ENCODE measurements around the gene COMMD3. TPM values are rescaled to one million over a fixed set of nuclear protein-coding genes. Genes with fewer than 3 reads are reported as not detected.

Gene COMMD3
- total RNA-seq, 1 experiment from 2014 or later = 2.6 TPM

DNA sequence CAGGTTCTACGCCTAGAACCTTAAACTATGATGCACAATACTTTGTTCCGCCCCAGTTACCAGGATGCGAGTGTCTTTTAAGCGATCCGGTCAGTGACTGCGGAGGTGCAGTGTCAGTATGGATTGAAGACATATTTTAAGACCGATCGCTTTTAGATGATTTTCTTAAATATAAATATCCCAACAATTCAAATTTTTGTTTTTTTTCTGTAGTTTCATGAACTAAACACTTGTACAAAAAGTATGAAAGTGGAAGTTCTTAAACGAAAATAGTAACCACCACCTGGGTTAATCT, 835 bp downstream of the COMMD3 start (continued):
- TF ChIP-seq, protein P1, sequence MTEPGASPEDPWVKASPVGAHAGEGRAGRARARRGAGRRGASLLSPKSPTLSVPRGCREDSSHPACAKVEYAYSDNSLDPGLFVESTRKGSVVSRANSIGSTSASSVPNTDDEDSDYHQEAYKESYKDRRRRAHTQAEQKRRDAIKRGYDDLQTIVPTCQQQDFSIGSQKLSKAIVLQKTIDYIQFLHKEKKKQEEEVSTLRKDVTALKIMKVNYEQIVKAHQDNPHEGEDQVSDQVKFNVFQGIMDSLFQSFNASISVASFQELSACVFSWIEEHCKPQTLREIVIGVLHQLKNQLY (CRISPR knock-in tag; IDR thresholded peaks at IDR 0.05) = no peak
- TF ChIP-seq GTF2I (CRISPR knock-in tag; conservative IDR thresholded peaks at IDR 0.05) (no peak), EMX1 (CRISPR knock-in tag; IDR thresholded peaks at IDR 0.05) (no peak), FOXJ3 (CRISPR knock-in tag; IDR thresholded peaks at IDR 0.05; ENCODE audit: borderline replicate concordance) (no peak), TEAD4 (CRISPR knock-in tag; IDR thresholded peaks at IDR 0.05) (no peak), NFYB (CRISPR knock-in tag; conservative IDR thresholded peaks at IDR 0.05; ENCODE audit: low read depth) (no peak), ZNF219 (CRISPR knock-in tag; IDR thresholded peaks at IDR 0.05; ENCODE audit: borderline replicate concordance) (no peak), TEAD1 (CRISPR knock-in tag; IDR thresholded peaks at IDR 0.05) (no peak)
- TF ChIP-seq, protein P2, sequence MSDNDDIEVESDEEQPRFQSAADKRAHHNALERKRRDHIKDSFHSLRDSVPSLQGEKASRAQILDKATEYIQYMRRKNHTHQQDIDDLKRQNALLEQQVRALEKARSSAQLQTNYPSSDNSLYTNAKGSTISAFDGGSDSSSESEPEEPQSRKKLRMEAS (CRISPR knock-in tag; IDR thresholded peaks at IDR 0.05) = no peak
- TF ChIP-seq, protein P3, sequence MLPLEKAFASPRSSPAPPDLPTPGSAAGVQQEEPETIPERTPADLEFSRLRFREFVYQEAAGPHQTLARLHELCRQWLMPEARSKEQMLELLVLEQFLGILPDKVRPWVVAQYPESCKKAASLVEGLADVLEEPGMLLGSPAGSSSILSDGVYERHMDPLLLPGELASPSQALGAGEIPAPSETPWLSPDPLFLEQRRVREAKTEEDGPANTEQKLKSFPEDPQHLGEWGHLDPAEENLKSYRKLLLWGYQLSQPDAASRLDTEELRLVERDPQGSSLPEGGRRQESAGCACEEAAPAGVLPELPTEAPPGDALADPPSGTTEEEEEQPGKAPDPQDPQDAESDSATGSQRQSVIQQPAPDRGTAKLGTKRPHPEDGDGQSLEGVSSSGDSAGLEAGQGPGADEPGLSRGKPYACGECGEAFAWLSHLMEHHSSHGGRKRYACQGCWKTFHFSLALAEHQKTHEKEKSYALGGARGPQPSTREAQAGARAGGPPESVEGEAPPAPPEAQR (CRISPR knock-in tag; IDR thresholded peaks at IDR 0.05) = no peak
- TF ChIP-seq, protein P4, sequence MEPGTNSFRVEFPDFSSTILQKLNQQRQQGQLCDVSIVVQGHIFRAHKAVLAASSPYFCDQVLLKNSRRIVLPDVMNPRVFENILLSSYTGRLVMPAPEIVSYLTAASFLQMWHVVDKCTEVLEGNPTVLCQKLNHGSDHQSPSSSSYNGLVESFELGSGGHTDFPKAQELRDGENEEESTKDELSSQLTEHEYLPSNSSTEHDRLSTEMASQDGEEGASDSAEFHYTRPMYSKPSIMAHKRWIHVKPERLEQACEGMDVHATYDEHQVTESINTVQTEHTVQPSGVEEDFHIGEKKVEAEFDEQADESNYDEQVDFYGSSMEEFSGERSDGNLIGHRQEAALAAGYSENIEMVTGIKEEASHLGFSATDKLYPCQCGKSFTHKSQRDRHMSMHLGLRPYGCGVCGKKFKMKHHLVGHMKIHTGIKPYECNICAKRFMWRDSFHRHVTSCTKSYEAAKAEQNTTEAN (CRISPR knock-in tag; IDR thresholded peaks at IDR 0.05) = no peak
- TF ChIP-seq, protein P5, sequence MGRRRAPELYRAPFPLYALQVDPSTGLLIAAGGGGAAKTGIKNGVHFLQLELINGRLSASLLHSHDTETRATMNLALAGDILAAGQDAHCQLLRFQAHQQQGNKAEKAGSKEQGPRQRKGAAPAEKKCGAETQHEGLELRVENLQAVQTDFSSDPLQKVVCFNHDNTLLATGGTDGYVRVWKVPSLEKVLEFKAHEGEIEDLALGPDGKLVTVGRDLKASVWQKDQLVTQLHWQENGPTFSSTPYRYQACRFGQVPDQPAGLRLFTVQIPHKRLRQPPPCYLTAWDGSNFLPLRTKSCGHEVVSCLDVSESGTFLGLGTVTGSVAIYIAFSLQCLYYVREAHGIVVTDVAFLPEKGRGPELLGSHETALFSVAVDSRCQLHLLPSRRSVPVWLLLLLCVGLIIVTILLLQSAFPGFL (CRISPR knock-in tag; IDR thresholded peaks at IDR 0.05; ENCODE audit: borderline replicate concordance) = no peak
- TF ChIP-seq, protein P6, sequence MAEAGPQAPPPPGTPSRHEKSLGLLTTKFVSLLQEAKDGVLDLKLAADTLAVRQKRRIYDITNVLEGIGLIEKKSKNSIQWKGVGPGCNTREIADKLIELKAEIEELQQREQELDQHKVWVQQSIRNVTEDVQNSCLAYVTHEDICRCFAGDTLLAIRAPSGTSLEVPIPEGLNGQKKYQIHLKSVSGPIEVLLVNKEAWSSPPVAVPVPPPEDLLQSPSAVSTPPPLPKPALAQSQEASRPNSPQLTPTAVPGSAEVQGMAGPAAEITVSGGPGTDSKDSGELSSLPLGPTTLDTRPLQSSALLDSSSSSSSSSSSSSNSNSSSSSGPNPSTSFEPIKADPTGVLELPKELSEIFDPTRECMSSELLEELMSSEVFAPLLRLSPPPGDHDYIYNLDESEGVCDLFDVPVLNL (CRISPR knock-in tag; IDR thresholded peaks at IDR 0.05; ENCODE audit: borderline replicate concordance, low read depth) = no peak
- TF ChIP-seq, protein P7, sequence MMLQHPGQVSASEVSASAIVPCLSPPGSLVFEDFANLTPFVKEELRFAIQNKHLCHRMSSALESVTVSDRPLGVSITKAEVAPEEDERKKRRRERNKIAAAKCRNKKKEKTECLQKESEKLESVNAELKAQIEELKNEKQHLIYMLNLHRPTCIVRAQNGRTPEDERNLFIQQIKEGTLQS (CRISPR knock-in tag; conservative IDR thresholded peaks at IDR 0.05) = no peak
- TF ChIP-seq, protein P8, sequence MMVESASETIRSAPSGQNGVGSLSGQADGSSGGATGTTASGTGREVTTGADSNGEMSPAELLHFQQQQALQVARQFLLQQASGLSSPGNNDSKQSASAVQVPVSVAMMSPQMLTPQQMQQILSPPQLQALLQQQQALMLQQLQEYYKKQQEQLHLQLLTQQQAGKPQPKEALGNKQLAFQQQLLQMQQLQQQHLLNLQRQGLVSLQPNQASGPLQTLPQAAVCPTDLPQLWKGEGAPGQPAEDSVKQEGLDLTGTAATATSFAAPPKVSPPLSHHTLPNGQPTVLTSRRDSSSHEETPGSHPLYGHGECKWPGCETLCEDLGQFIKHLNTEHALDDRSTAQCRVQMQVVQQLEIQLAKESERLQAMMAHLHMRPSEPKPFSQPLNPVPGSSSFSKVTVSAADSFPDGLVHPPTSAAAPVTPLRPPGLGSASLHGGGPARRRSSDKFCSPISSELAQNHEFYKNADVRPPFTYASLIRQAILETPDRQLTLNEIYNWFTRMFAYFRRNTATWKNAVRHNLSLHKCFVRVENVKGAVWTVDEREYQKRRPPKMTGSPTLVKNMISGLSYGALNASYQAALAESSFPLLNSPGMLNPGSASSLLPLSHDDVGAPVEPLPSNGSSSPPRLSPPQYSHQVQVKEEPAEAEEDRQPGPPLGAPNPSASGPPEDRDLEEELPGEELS (CRISPR knock-in tag; IDR thresholded peaks at IDR 0.05) = no peak

DNA sequence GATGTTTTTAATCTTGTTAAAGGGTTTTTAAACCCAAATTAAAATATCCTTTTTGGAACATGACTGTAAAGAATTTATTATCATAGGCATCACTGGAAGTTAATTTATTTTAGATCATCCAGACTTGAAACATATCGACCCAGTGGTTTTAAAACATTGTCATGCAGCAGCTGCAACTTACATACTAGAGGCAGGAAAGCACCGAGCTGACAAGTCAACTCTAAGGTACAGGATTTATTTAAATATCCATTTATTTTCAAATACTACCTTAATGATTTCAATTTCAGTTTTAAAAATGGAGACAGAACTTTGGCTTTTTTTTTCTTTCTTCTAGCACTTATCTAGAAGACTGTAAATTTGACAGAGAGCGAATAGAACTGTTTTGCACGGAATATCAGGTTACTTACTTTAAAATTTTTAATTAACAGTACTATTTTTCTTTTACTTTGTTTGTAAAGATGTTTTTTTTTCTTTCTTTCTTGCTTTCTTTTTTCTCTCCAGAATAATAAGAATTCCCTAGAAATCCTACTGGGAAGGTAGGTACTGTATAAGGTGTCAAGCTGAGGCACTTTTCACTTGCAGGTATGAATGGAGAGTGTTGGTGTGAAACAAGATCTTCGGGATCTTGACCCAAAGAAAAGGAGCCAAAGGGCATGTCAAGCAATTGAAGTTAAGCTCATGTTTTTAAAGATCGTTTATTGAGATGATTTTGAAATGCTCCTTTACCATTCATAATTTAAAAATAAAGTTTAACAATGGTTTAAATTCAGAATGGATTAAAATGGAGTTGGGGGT, 1.8 kb downstream of the COMMD3 start:
- Mint-ChIP-seq H3K9me3 (no peaks in the 10 kb centered on the region), H3K4me3 (peak overlapping the region; percentile 29; the same call in 1 of the 2 replicates), H3K27ac (no peak overlapping the region), H3K27me3 (ENCODE audit: low read depth) (peaks cover 88% of the 10 kb centered on the region), H3K4me1 (peaks cover 48% of the 10 kb centered on the region), H3K36me3 (no peaks in the 10 kb centered on the region)
- POLR2A ChIA-PET = no interaction called here
- no peak for ATAC-seq
- CTCF ChIA-PET = interaction anchor here (0.6 kb wide), 1 partner anchor 22 kb away, joined by 3 read pairs; no protein-coding TSS in a partner anchor
- no peak for DNase-seq (ENCODE audit: low spot score)
- TF ChIP-seq OVOL2 (CRISPR knock-in tag; IDR thresholded peaks at IDR 0.05; ENCODE audit: borderline replicate concordance) (no peak), ZNF396 (CRISPR knock-in tag; IDR thresholded peaks at IDR 0.05; ENCODE audit: borderline replicate concordance) (no peak), MXD4 (CRISPR knock-in tag; IDR thresholded peaks at IDR 0.05; ENCODE audit: borderline replicate concordance) (no peak), ZBTB21 (CRISPR knock-in tag; IDR thresholded peaks at IDR 0.05; ENCODE audit: borderline replicate concordance) (no peak), IRF2 (CRISPR knock-in tag; IDR thresholded peaks at IDR 0.05; ENCODE audit: borderline replicate concordance, low read depth) (no peak), ELF4 (CRISPR knock-in tag; IDR thresholded peaks at IDR 0.05; ENCODE audit: low read depth) (no peak), ATF1 (CRISPR knock-in tag; IDR thresholded peaks at IDR 0.05) (no peak), NR3C1 (CRISPR knock-in tag; conservative IDR thresholded peaks at IDR 0.05; ENCODE audit: low read depth) (no peak), NR1H2 (CRISPR knock-in tag; IDR thresholded peaks at IDR 0.05) (no peak), SP1 (CRISPR knock-in tag; conservative IDR thresholded peaks at IDR 0.05) (no peak)
- TF ChIP-seq, protein P9, sequence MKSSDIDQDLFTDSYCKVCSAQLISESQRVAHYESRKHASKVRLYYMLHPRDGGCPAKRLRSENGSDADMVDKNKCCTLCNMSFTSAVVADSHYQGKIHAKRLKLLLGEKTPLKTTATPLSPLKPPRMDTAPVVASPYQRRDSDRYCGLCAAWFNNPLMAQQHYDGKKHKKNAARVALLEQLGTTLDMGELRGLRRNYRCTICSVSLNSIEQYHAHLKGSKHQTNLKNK (CRISPR knock-in tag; IDR thresholded peaks at IDR 0.05) = no peak
- TF ChIP-seq, protein P10, sequence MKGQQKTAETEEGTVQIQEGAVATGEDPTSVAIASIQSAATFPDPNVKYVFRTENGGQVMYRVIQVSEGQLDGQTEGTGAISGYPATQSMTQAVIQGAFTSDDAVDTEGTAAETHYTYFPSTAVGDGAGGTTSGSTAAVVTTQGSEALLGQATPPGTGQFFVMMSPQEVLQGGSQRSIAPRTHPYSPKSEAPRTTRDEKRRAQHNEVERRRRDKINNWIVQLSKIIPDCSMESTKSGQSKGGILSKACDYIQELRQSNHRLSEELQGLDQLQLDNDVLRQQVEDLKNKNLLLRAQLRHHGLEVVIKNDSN (CRISPR knock-in tag; IDR thresholded peaks at IDR 0.05) = no peak
